Osteoblast (primary cell): ENCODE results near the gene ARR3. TPM values are rescaled to one million over a fixed set of nuclear protein-coding genes. Genes with fewer than 3 reads are reported as not detected.

Experiments used
- DNase-seq: peaks from one replicate; pipeline ENCODE4 v3.0.0; 2011; ENCODE audit warnings: low spot score, mixed read lengths; ENCODE audit not compliant: insufficient read length; ENCODE audit errors: missing footprints
- H2AFZ ChIP-seq: 2 replicates; pipeline ENCODE4 v1.6.0; 2011; ENCODE audit warnings: mild to moderate bottlenecking, low read length
- H3K27ac ChIP-seq: 2 replicates; pipeline ENCODE4 v1.5.1; 2011; ENCODE audit warnings: mild to moderate bottlenecking, low read depth, low read length, moderate library complexity
- H3K27me3 ChIP-seq: 2 replicates; pipeline ENCODE4 v1.6.0; 2012; ENCODE audit warnings: mild to moderate bottlenecking, control low read depth, inconsistent platforms, low read length, moderate library complexity; ENCODE audit not compliant: insufficient read depth
- H3K36me3 ChIP-seq: 2 replicates; pipeline ENCODE4 v1.5.1; 2011; ENCODE audit warnings: mild to moderate bottlenecking, low read length, control low read depth, moderate library complexity; ENCODE audit not compliant: insufficient read depth
- H3K4me1 ChIP-seq: 2 replicates; pipeline ENCODE4 v1.5.1; 2011; ENCODE audit warnings: mild to moderate bottlenecking, low read length, control low read depth, moderate library complexity; ENCODE audit not compliant: insufficient read depth
- H3K4me2 ChIP-seq: 2 replicates; pipeline ENCODE4 v1.6.0; 2011; ENCODE audit warnings: mild to moderate bottlenecking, low read length; ENCODE audit not compliant: insufficient read depth
- H3K4me3 ChIP-seq: fragments of 200-600 bp; sonication (generic); 3 replicates; pipeline ENCODE4 v1.5.1; 2012; ENCODE audit warnings: mild to moderate bottlenecking, low read length, inconsistent platforms; ENCODE audit not compliant: insufficient read depth
- H3K79me2 ChIP-seq: 2 replicates; pipeline ENCODE4 v1.6.0; 2012; ENCODE audit warnings: mild to moderate bottlenecking, low read length, control low read depth, inconsistent platforms; ENCODE audit not compliant: insufficient read depth
- H3K9me3 ChIP-seq: 2 replicates; pipeline ENCODE4 v1.5.1; 2011; ENCODE audit warnings: low read depth, low read length, control low read depth
- H4K20me1 ChIP-seq: 2 replicates; pipeline ENCODE4 v1.6.0; 2012; ENCODE audit warnings: mild to moderate bottlenecking, low read length, control low read depth; ENCODE audit not compliant: insufficient read depth
- CTCF ChIP-seq: IDR thresholded peaks from 2 replicates; pipeline ENCODE4 v1.5.1; 2011; ENCODE audit warnings: mild to moderate bottlenecking, low read depth, low read length, moderate library complexity; ENCODE audit errors: extremely low read depth
- total RNA-seq: library from RNA; depleted of rRNA; stranded (reverse); fragments of >200 nt; gene quantifications from 2 replicates; pipeline ENCODE4 v1.2.3, GENCODE V29; 2012

ARR3 gene
- total RNA-seq, 1 donor, result not detected

- Histone ChIP-seq H3K27ac (no peak overlapping the region), H3K9me3 (no peaks in the 10 kb centered on the region), H3K4me3 (no peak overlapping the region), H3K4me1 (no peaks in the 10 kb centered on the region), H3K4me2 (no peak overlapping the region), H3K79me2 (no peaks in the 10 kb centered on the region), H3K27me3 (no peaks in the 10 kb centered on the region), H4K20me1 (no peaks in the 10 kb centered on the region), H2AFZ (no peak overlapping the region), H3K36me3 (no peaks in the 10 kb centered on the region)
- no peak for DNase-seq
- no peak for TF ChIP-seq CTCF
Measured at GRCh38 chrX:70254063-70254400, 14.1 kb upstream of the ARR3 start.

- Histone ChIP-seq H3K36me3 (no peaks in the 10 kb centered on the region), H3K4me2 (no peak overlapping the region), H3K79me2 (no peaks in the 10 kb centered on the region), H2AFZ (no peak overlapping the region), H3K27me3 (no peaks in the 10 kb centered on the region), H3K9me3 (no peaks in the 10 kb centered on the region), H4K20me1 (no peaks in the 10 kb centered on the region), H3K4me1 (no peaks in the 10 kb centered on the region), H3K27ac (no peak overlapping the region), H3K4me3 (no peak overlapping the region)
- DNase-seq, result no peak
- TF ChIP-seq CTCF, result no peak
Measured at GRCh38 chrX:70254909-70255308, 13.2 kb upstream of the ARR3 start.

GRCh38 chrX:70255452-70255851, 12.7 kb upstream of the ARR3 start:
- Histone ChIP-seq H3K4me3 (no peak overlapping the region), H3K4me1 (no peaks in the 10 kb centered on the region), H3K79me2 (no peaks in the 10 kb centered on the region), H3K27ac (no peak overlapping the region), H3K4me2 (no peak overlapping the region), H3K36me3 (no peaks in the 10 kb centered on the region), H2AFZ (no peak overlapping the region), H3K27me3 (no peaks in the 10 kb centered on the region), H4K20me1 (no peaks in the 10 kb centered on the region), H3K9me3 (no peaks in the 10 kb centered on the region)
- no peak for DNase-seq
- no peak for TF ChIP-seq CTCF

GRCh38 chrX:70257423-70258288, 10.5 kb upstream of the ARR3 start:
- H3K4me1 ChIP-seq, result no peaks in the 10 kb centered on the region
- no peaks in the 10 kb centered on the region for H4K20me1 ChIP-seq
- no peaks in the 10 kb centered on the region for H3K36me3 ChIP-seq
- H2AFZ ChIP-seq, result no peak overlapping the region
- no peaks in the 10 kb centered on the region for H3K79me2 ChIP-seq
- H3K9me3 ChIP-seq, result no peaks in the 10 kb centered on the region
- TF ChIP-seq CTCF, result no peak
- no peak for DNase-seq
- no peaks in the 10 kb centered on the region for H3K27me3 ChIP-seq
- H3K4me3 ChIP-seq, result no peak overlapping the region
- no peak overlapping the region for H3K4me2 ChIP-seq
- no peak overlapping the region for H3K27ac ChIP-seq
